PC-3 (cell line): ENCODE measurements around the gene FAM124A. TPM values are rescaled to one million over a fixed set of nuclear protein-coding genes. Genes with fewer than 3 reads are reported as not detected.

ENCODE experiments used
- ATAC-seq: fragments of 200-7000 bp; cut with Tn5 transposase; 2 replicates; pipeline ENCODE4 v1.9.1; 2020; ENCODE audit warnings: mild to moderate bottlenecking, moderate library complexity
- BruUV-seq: library from RNA; stranded (reverse); fragments of 400-500 nt; replicated peaks from 2 replicates; lab custom pipeline; 2021; lab: Mats Ljungman, UMichigan
- CTCF ChIA-PET: fragments of 300-600 bp; sonication (Branson Sonifier 250); formaldehyde crosslinking; loops from one replicate; lab custom pipeline; 2022; ENCODE audit warnings: antibody characterized with exemption; lab: Charles Lee
- POLR2A ChIA-PET: fragments of 300-600 bp; sonication (Branson Sonifier 250); formaldehyde crosslinking; loops from one replicate; lab custom pipeline; 2022; ENCODE audit warnings: antibody characterized with exemption; ENCODE audit not compliant: unreplicated experiment; lab: Charles Lee
- DNase-seq: peaks from one replicate; pipeline ENCODE4 v3.0.0-alpha.2; 2015
- H2AFZ ChIP-seq: fragments of 300-600 bp; sonication (generic); 2 replicates; pipeline ENCODE4 v1.6.0; 2016; ENCODE audit warnings: antibody characterized with exemption, low read length
- H3F3A ChIP-seq: fragments of 300-600 bp; sonication (generic); one replicate; pipeline ENCODE4 v1.6.0; 2017; ENCODE audit warnings: antibody characterized with exemption, low read length, control low read depth, mild to moderate bottlenecking; ENCODE audit not compliant: unreplicated experiment
- H3K27ac ChIP-seq: fragments of 300-600 bp; sonication (generic); 2 replicates; pipeline ENCODE4 v1.5.1; 2016; ENCODE audit warnings: mild to moderate bottlenecking, low read length
- H3K27me3 ChIP-seq: fragments of 300-600 bp; sonication (generic); 2 replicates; pipeline ENCODE4 v1.6.1; 2016; ENCODE audit warnings: low read length, mixed read lengths
- H3K36me3 ChIP-seq: fragments of 300-600 bp; sonication (generic); 2 replicates; pipeline ENCODE4 v1.6.1; 2016; ENCODE audit warnings: low read depth, mixed run types, low read length, mixed read lengths
- H3K4me1 ChIP-seq: fragments of 300-600 bp; sonication (generic); 2 replicates; pipeline ENCODE4 v1.5.1; 2016; ENCODE audit warnings: low read length; ENCODE audit not compliant: insufficient read depth
- H3K4me2 ChIP-seq: fragments of 300-600 bp; sonication (generic); 2 replicates; pipeline ENCODE4 v1.6.0; 2016; ENCODE audit warnings: low read length
- H3K4me3 ChIP-seq: fragments of 300-600 bp; sonication (generic); 2 replicates; pipeline ENCODE4 v1.5.1; 2016; ENCODE audit warnings: mild to moderate bottlenecking, low read length, mixed read lengths
- H3K79me2 ChIP-seq: fragments of 300-600 bp; sonication (generic); 2 replicates; pipeline ENCODE4 v1.6.1; 2017; ENCODE audit warnings: low read length, mixed read lengths
- H3K9ac ChIP-seq: fragments of 300-600 bp; sonication (generic); 2 replicates; pipeline ENCODE4 v1.6.0; 2016; ENCODE audit warnings: mild to moderate bottlenecking, low read length
- H3K9me2 ChIP-seq: fragments of 300-600 bp; sonication (generic); replicated peaks from 2 replicates; pipeline ENCODE4 v1.6.1; 2016; ENCODE audit warnings: mixed run types, low read length, mixed read lengths
- H3K9me3 ChIP-seq: fragments of 300-600 bp; sonication (generic); 2 replicates; pipeline ENCODE4 v1.6.1; 2016; ENCODE audit warnings: low read length, mixed read lengths
- H4K20me1 ChIP-seq: fragments of 300-600 bp; sonication (generic); 2 replicates; pipeline ENCODE4 v1.6.1; 2016; ENCODE audit warnings: low read length, mixed read lengths
- CTCF ChIP-seq: fragments of 300-600 bp; sonication (generic); conservative IDR thresholded peaks from 2 replicates; pipeline ENCODE4 v1.5.1; 2017; ENCODE audit warnings: antibody characterized with exemption, low read depth, mild to moderate bottlenecking, low read length
- EZH2 ChIP-seq: fragments of 300-600 bp; sonication (generic); IDR thresholded peaks from one replicate; pipeline ENCODE4 v1.6.1; 2017; ENCODE audit warnings: antibody characterized with exemption, mild to moderate bottlenecking, low read length; ENCODE audit not compliant: unreplicated experiment
- EZH2phosphoT487 ChIP-seq: fragments of 300-600 bp; sonication (generic); IDR thresholded peaks from 2 replicates; pipeline ENCODE4 v1.6.1; 2018; ENCODE audit warnings: mild to moderate bottlenecking, antibody characterized with exemption, low read length, borderline replicate concordance
- intact Hi-C: fragments of 100-400 bp; cut with micrococcal nuclease; formaldehyde crosslinking; loops from 2 replicates; pipeline ENCODE4 v1.9.0; 2023
- total RNA-seq: library from RNA; depleted of rRNA; stranded (reverse); fragments of >200 nt; gene quantifications from 2 replicates; pipeline ENCODE4 v1.2.3, GENCODE V29; 2014

Gene FAM124A
- total RNA-seq, 1 experiment from 2014 or later, result 1.1 TPM

DNA sequence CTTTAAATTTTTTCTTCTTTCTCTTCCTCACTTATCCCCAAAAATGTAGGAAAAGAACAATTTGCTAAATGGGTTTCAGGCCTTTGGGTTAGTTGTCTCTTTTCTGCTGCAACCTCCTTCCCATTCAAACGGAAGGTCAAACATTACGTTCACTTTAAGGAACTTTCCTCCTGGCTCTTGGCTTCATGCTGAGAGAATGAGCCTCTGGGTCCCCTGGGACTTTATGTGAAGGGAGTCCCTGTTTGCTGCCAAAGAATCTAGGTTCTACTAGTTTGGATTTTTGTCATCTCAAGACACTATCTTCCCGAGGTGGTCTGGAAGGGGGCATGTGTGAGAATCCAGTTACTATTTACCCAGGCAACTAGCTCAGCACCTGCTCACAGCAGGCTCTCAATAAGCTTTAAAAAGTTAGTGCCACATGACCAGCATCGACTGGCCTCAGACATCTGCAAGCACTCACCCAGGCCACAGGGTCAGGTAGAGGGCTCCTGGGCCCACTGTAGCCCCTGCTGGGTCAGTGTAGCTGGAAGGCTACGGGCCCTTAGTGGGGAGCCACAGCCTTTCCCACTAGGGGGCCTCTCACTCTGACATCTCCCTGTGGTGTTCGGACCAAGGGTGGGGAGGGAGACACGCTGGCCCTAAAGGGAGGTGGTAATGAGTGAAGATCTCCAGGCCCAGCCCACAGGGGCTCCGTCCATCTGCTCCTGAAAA lies 40.5 kb downstream of the FAM124A start:
- no peaks in the 10 kb centered on the region for H3K27me3 ChIP-seq
- DNase-seq (no peak), ATAC-seq (no peak; the same call in 1 of the 2 replicates)
- H3K9me3 ChIP-seq, result no peaks in the 10 kb centered on the region
- no peaks in the 10 kb centered on the region for H4K20me1 ChIP-seq
- H3K9me2 ChIP-seq, result no peaks in the 10 kb centered on the region
- H3F3A ChIP-seq, result no peaks in the 10 kb centered on the region
- H3K4me3 ChIP-seq, result no peak overlapping the region
- H2AFZ ChIP-seq, result no peak overlapping the region
- TF ChIP-seq CTCF, result peak; percentile 23; the same call in 1 of the 2 replicates
- no peak for TF ChIP-seq EZH2
- ChIA-PET CTCF (no interaction called here), POLR2A (no interaction called here)
- BruUV-seq, result no TSS peak
- H3K4me1 ChIP-seq, result no peaks in the 10 kb centered on the region
- no peak overlapping the region for H3K27ac ChIP-seq
- intact Hi-C loops, result no loop called here
- H3K9ac ChIP-seq, result no peak overlapping the region
- no peaks in the 10 kb centered on the region for H3K36me3 ChIP-seq
- H3K79me2 ChIP-seq, result no peaks in the 10 kb centered on the region
- H3K4me2 ChIP-seq, result no peak overlapping the region

DNA sequence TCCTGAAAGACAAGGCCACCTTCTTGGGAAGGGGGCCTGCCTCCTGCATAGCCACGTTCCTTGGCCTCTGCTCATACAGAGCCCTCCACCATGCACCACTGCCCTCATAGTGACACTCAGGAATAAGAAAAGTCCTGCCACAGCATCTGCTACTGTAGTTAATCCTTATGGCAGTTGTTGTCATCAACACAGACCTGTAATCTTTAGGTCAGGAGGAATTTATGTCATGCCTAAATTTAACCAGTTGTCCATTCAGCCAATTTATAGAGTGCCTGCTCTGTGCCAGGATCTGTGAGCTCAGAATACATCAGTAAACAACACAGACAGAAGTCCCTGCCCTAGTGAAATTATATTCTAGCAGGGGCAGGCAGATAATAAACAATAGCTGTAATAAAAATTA lies 44.4 kb downstream of the FAM124A start:
- H3K9me2 ChIP-seq, result no peaks in the 10 kb centered on the region
- no peak for DNase-seq
- H3K79me2 ChIP-seq, result no peaks in the 10 kb centered on the region
- H3K27ac ChIP-seq, result no peak overlapping the region
- H3K4me3 ChIP-seq, result no peak overlapping the region
- H3F3A ChIP-seq, result no peaks in the 10 kb centered on the region
- CTCF ChIA-PET, result no interaction called here
- no peak for ATAC-seq
- intact Hi-C loops, result no loop called here
- no peaks in the 10 kb centered on the region for H3K36me3 ChIP-seq
- no peak overlapping the region for H3K4me2 ChIP-seq
- H3K4me1 ChIP-seq, result no peaks in the 10 kb centered on the region
- no peak overlapping the region for H2AFZ ChIP-seq
- no peaks in the 10 kb centered on the region for H4K20me1 ChIP-seq
- no peaks in the 10 kb centered on the region for H3K9me3 ChIP-seq
- no TSS peak for BruUV-seq
- H3K9ac ChIP-seq, result no peak overlapping the region
- TF ChIP-seq EZH2 (no peak), EZH2phosphoT487 (no peak), CTCF (no peak)
- POLR2A ChIA-PET, result no interaction called here
- no peaks in the 10 kb centered on the region for H3K27me3 ChIP-seq

GRCh38 chr13:51267622-51268021 lies 45.4 kb downstream of the FAM124A start:
- H3K79me2 ChIP-seq, result no peaks in the 10 kb centered on the region
- no peak overlapping the region for H3K4me2 ChIP-seq
- H3K9ac ChIP-seq, result no peak overlapping the region
- H3K27ac ChIP-seq, result no peak overlapping the region
- ChIA-PET CTCF (interaction anchor here (1.2 kb wide), 1 partner anchor 119 kb away, joined by 6 read pairs; no protein-coding TSS in a partner anchor), POLR2A (no interaction called here)
- no peaks in the 10 kb centered on the region for H4K20me1 ChIP-seq
- DNase-seq, result no peak
- no peak overlapping the region for H2AFZ ChIP-seq
- no peaks in the 10 kb centered on the region for H3K36me3 ChIP-seq
- H3K4me1 ChIP-seq, result no peaks in the 10 kb centered on the region
- no peak for TF ChIP-seq EZH2
- no peak for TF ChIP-seq EZH2phosphoT487
- no peak for TF ChIP-seq CTCF
- BruUV-seq, result no TSS peak
- intact Hi-C loops, result no loop called here
- H3K9me2 ChIP-seq, result no peaks in the 10 kb centered on the region
- no peaks in the 10 kb centered on the region for H3K9me3 ChIP-seq
- H3K4me3 ChIP-seq, result no peak overlapping the region
- no peaks in the 10 kb centered on the region for H3K27me3 ChIP-seq
- no peak for ATAC-seq
- no peaks in the 10 kb centered on the region for H3F3A ChIP-seq
